C1 segment of cervical spinal cord (tissue), 14 donors: Measurements from ENCODE around the gene ATG10.
A peak's percentile ranks its signal among the peaks of the same experiment; 100 is the strongest.
"Not testable (repeated sequence)": the region's sequence is repeated elsewhere in the genome, so short reads cannot be mapped to it uniquely, and the experiment has no call there.

Source experiments
- DNase-seq, 14 donors: peaks; one replicate each; lab custom pipeline; 2025; lab: John Stamatoyannopoulos, UW

Gene ATG10

GRCh38 chr5:82119889-82120288 is 148.1 kb downstream of the ATG10 start:
- no peak for DNase-seq

DNA sequence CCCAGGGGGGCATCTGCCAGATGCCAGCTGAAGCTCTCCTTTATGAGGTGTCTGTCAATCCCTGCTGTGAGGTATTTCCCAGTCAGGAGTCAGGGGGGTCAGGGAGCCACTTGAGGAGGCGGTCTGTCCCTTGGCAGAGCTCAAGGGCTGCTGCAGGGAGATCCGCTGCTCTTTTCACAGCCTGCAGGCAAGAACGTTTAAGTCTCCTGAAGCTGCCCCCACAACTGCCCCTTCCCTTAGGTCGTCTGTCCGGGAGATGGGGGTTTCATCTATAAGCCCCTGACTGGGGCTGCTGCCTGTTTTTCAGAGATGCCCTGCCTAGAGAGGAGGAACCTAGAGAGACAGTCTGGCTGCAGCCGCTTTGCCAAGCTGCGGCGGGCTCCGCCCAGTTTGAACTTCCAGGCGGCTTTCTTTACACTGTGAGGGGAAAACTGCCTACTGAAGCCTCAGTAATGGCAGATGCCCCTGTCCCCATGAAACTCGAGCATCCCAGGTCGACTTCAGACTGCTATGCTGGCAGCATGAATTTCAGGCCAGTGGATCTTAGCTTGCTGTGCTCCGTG is 158.0 kb downstream of the ATG10 start:
- DNase-seq = no peak

DNA sequence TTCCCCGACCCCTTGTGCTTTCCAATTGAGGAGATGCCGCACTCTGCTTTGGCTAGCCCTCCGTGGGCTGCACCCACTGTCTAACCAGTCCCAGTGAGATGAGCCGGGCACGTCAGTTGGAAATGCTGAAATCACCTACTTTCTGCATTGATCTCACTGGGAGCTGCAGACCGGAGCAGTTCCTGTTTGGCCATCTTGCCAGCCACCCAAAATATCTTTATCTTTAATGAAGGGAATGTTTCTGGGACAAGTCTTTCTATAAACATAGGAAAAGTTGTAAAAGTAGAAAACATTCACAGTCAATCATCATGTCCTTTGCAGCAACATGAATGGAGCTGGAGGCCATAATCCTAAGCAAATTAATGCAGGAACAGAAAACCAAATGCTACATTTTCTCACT is 158.8 kb downstream of the ATG10 start:
- DNase-seq = no peak

DNA sequence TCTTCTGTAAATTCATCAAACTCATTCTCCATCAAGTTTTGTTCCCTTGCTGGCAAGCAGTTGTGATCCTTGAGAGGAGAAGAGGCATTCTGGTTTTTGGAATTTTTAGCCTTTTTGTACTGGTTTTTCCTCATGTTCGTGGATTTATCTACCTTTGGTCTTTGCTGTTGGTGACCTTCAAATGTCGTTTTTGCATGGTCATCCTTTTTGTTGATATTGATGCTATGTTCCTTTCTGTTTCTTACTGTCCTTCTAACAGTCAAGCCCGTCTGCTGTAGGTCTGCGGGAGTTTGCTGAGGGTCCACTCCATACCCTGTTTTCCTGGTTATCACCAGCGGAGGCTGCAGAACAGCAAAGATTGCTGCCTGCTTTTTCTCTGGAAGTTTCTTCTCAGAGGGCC is 165.4 kb downstream of the ATG10 start:
- DNase-seq = no peak

GRCh38 chr5:82139837-82140236 is 168.0 kb downstream of the ATG10 start:
- not testable (repeated sequence) for DNase-seq

- DNase-seq = no peak
These were observed 170.5 kb downstream of the ATG10 start for GRCh38 chr5:82142217-82142841.

DNA sequence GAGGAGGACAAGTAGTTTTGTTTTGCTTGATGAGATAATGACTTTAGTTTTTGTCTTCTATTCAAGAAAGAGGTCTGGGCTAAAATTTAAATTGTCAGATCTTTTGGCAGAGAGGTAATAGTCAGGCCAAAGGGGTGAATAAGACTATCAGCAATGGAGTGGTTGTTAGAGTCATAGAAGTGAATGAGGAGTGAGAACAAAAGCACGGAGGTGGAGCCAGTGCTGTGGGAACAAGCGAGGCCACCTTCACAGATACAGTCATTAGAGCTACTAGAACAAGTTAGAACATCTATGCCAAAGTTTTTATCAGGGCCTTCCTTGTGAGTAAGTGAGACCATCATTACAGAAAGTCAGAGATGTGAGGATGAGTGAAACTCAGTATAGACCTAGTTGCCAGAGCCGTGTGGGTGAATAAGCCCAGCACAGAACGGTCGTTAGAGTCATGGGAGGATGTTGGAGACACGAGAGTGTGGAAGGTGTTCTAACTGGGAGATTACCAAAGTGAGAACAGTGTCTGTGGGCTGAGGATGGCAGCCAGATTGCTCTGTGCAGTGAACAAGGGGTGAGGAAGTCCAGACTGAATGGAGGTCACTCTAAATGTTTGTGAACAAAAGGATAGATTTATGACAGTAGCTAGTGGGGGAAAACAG is 171.2 kb downstream of the ATG10 start:
- DNase-seq = no peak

- no peak for DNase-seq
These were observed 176.2 kb downstream of the ATG10 start for GRCh38 chr5:82147860-82148573.

- DNase-seq = no peak
These were observed 177.6 kb downstream of the ATG10 start for GRCh38 chr5:82149434-82149833.

DNA sequence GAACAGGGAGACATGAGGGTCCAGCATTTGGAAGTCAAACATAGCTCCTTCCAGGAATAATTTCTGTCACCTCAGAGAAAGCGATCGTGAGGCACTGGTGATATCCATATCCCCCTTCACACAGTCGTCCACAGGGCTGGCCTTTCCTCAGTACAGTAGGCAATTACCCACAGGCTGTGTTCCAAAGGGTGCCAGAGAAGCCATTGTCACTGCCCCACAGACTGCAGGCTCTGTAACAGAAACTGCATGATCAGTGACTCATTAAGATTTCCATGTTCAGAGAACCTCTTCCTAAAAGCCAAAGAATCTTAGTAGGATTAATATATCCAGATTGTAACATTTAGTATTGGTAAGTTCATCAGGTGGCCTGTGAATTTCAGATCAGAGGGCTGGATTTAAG is 178.7 kb downstream of the ATG10 start:
- DNase-seq = peak in 1 of 14 donors; percentile 6

DNA sequence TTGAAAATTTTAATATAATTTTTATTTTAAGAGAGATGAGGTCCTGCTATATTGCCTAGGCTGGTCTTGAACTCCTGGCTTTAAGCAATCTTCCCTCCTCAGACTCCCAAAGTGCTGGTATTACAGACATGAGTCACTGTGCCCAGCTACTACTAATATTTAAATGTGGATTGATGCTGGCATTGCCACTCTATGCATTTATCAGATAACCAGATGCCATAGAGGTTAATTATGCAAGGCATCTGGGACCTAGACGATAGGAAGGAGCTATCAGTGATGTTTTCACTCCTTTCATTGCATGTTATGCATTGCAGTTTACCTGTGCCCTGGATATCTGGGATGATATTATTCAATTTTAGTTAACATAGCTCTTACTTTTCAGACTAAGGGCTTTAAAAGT is 179.4 kb downstream of the ATG10 start:
- DNase-seq = no peak

GRCh38 chr5:82151662-82152061 is 179.8 kb downstream of the ATG10 start:
- no peak for DNase-seq

DNA sequence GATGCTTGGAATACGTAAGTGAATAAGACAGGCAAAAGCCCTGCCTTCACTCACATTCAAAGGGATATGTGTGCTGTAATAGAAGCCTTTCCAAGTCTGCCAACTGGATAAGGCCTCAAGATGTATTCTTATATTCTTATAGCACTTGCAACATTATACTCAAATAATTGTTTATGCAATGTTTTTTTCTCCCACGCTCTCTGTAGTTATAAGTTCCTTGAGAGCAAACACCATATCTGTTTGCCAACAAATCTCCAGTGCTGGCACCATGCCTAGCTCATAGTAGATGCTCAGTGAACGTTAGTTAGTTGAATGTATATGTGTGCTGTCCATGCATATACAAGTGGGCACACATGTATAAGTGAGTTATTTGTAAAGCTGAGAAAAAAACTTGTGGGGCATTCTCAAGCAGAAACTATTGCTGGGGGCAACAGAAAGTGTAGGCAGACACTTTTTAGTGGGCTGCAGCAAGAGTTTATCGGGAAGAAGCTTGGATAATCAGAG is 181.2 kb downstream of the ATG10 start:
- no peak for DNase-seq

- DNase-seq = no peak
These were observed 183.0 kb downstream of the ATG10 start for GRCh38 chr5:82154776-82155175.

DNA sequence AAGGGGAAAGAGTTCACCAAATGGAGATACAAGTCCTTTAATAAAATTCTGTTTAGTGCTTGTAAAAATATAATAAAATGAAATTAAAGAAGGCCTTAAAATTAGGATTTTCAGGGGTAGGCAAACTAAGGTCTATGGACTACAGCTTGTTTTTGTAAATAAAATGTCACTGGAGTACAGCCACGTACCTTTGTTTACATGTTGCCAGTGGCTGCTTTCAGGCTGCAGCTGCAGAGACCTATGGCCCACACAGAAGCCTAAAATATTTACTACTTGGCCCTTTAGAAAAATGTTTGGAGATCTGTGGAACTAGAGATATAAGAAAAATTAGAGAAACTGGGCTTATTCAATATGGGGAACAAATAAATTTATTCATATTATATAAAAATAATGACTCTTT is 183.5 kb downstream of the ATG10 start:
- DNase-seq = no peak

- DNase-seq = no peak
These were observed 185.1 kb downstream of the ATG10 start for GRCh38 chr5:82156874-82157273.

DNA sequence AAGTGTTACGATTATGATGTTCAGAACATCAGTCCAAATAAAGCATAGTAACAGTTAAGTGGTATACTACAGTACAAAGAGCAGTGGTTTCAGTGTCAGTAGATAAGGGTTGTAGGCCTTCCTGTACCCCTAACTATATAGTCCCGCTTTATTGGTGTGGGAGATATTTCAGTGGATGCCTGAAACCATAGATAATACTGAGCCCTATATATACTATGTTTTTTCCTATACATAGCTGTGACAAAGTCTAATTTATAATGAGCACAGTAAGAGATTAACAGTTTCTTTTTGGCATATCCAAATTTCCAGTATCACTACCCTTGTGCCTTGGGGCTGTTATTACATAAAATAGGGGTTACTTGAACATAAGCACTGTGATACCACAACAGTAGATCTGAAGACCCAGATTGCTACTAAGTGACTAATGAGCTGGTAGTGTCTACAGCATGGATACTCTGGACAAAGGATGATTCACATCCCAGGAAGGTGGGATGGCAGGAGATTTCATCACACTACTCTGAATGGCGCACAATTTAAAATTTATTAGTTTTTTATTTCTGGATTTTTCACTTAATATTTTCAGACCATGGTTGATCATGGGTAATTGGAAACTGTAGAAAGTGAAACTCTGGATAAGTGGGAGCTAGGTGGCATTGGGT is 187.1 kb downstream of the ATG10 start:
- DNase-seq = no peak

GRCh38 chr5:82160948-82161347 is 189.1 kb downstream of the ATG10 start:
- DNase-seq = no peak

DNA sequence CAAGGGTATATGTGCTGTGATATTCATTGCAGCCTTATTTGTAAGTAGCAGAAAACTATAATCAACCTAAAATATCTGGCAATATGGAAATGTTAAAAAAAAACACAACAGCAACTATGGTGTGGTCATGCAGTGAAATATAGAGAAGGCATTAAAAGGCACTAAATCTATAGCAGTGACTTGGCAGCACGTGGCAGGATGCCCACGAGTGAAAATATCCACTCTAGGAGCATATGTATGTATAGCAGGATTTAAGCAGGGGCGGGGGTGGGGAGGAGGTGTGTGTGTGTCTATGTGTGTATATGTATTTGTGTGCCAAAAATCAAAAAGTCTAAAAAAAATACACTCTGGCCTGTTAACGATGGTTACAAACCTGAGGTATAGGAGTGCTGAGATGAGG is 190.8 kb downstream of the ATG10 start:
- peak in 1 of 14 donors; percentile 16 for DNase-seq

DNA sequence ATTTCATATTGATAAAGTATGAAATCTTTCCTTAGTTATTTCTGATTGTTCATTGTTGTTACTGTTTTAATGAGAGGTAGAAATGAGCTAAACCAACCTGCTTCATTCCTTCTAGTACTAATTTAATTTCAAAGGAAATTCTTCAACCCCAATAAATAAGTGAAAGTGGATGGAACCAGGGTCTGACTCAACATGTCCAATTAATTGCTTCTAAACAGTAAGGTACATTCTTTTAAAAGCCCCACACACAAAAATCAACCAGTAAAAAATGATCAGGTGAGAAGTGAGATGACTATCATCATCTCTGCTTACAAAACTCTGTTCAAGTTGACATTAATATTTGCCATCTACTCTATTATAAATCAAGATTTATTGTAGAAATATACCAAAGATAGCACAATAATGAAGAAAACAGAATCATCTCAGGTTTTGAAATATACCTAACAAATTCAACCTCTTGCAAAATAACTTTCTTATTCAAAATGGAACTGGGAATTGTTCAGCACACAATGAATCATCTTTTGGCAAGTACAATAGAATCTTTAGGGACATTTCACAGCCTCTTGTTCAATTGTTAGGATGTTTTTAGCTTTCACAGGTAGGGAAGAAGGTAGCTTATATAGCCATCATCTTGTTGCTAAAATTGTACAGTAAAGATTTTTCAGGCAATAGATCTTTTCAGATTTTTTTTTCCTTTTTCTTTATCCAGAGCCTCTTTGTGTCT is 191.8 kb downstream of the ATG10 start:
- peak in 1 of 14 donors; percentile 18 for DNase-seq
